KOPT-K1 (cell line): ENCODE results near the gene MTA3.
"Not testable (repeated sequence)": the region's sequence is repeated elsewhere in the genome, so short reads cannot be mapped to it uniquely, and the experiment has no call there.

ENCODE experiments used
- H3K27ac ChIP-seq: fragments of 200-600 bp; sonication (generic); 2 replicates; pipeline ENCODE4 v1.5.1; 2016; ENCODE audit warnings: antibody characterized with exemption, mild to moderate bottlenecking, low read depth, low read length; ENCODE audit not compliant: poor library complexity, severe bottlenecking
- H3K36me3 ChIP-seq: fragments of 200-600 bp; sonication (generic); 2 replicates; pipeline ENCODE4 v1.5.1; 2017; ENCODE audit warnings: antibody characterized with exemption, mild to moderate bottlenecking, low read length, moderate library complexity; ENCODE audit not compliant: insufficient read depth
- H3K9me3 ChIP-seq: fragments of 200-600 bp; sonication (generic); 2 replicates; pipeline ENCODE4 v1.5.1; 2017; ENCODE audit warnings: antibody characterized with exemption, low read length, mild to moderate bottlenecking; ENCODE audit not compliant: insufficient read depth, poor library complexity, severe bottlenecking

Gene MTA3

DNA sequence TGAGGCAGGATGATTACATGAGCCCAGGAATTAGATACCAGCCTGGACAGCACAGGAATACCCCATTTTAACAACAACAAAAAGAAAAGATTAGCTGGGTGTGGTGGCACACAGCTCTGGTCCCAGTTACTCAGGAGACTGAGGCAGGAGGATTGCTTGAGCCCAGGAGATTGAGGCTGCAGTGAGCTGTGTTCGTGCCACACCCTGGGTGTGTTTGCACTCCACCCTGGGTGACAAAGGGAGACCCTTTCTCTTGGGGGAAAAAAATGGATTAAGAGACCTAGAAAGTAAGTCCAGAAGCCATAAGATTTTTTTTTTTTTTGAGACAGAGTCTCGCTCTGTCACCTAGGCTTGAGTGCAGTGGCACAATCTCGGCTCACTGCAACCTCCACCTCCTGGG, 16.2 kb downstream of the MTA3 start:
- peaks cover 91% of the 10 kb centered on the region for H3K36me3 ChIP-seq
- H3K27ac ChIP-seq, H3K9me3 ChIP-seq: not testable (repeated sequence)

DNA sequence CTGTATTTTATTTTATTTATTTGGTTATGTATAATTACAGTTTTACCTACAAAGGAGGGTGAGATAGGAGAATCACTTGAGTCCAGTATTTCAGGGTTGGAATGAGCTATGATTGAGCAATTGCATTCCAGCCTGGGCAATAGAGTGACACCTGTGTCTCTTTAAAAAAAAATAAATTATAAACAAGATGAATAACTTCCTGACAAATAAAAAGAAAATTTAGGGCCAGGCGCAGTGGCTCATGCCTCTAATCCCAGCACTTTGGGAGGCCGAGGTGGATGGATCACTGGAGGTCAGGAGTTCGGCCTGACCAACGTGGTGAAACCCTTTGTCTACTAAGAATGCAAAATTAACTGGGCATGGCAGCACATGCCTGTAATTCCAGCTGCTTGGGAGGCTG, 17.3 kb downstream of the MTA3 start:
- H3K36me3 ChIP-seq = peaks cover 91% of the 10 kb centered on the region
- H3K27ac ChIP-seq = no peak overlapping the region
- no peaks in the 10 kb centered on the region for H3K9me3 ChIP-seq

DNA sequence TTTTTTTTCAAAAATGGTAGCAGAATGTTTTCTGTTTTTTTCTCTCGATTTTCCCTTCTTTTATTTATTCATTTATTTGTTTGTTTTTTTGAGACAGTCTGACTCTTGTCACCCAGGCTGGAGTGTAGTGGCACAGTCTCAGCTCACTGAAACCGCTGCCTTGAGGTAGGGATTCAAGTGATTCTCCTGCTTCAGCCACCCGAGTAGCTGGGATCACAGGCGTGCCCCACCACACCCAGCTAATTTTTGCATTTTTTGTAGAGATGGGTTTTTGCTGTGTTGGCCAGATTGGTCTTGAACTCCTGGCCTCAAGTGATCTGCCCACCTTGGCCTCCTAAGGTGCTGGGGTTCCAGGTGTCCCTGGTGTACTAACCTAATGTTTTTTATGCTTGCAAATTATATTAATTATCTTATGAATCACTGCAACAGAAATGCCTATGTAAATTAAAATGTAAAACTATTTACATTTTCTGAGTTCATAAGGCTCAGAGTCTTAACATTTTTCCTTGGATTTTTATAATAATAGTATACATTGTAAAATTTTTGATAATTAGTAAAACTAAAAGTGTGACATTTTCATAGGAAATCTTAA, 19.2 kb downstream of the MTA3 start:
- no peak overlapping the region for H3K27ac ChIP-seq
- peaks cover 85% of the 10 kb centered on the region for H3K36me3 ChIP-seq
- no peaks in the 10 kb centered on the region for H3K9me3 ChIP-seq

DNA sequence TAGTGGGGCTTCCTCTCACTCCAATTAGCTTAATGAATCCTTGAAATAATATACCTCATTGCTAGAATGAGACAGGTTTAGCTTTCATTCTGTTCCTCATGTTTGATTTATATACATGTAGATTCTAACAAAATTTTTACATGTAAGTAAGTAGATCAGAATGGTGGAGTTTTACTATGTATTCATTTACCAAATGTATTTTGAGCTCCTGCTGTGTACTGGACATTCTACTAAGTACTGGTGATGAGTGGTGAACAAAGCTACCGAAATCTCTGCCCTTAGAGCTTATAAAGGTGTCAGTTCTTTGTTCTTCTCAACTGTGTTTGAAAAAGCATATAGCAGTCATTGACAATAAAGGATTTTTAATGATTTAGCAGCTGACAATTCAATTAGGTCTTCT, 19.7 kb downstream of the MTA3 start:
- H3K9me3 ChIP-seq = no peaks in the 10 kb centered on the region
- no peak overlapping the region for H3K27ac ChIP-seq
- H3K36me3 ChIP-seq = peaks cover 80% of the 10 kb centered on the region

DNA sequence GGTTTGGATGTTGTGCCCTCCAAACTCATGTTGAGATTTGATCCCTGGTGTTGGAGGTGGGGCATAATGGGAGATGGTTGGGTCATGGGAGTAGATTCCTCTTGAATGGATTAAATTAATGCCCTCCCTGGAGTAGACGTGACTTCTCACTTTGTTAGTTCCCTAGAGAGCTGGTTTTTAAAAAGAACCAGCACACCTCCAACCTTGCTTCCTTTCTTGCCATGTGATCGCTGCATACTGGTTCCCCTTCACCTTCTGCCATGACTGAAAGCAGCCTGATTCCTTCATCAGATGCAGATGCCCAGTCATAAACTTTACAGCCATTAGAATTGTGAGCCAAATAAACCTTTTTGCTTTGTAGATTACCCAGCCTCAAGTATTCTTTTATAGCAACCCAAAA, 21.7 kb downstream of the MTA3 start:
- H3K9me3 ChIP-seq = no peaks in the 10 kb centered on the region
- peak overlapping the region; percentile 6 for H3K27ac ChIP-seq
- H3K36me3 ChIP-seq = peaks cover 62% of the 10 kb centered on the region

DNA sequence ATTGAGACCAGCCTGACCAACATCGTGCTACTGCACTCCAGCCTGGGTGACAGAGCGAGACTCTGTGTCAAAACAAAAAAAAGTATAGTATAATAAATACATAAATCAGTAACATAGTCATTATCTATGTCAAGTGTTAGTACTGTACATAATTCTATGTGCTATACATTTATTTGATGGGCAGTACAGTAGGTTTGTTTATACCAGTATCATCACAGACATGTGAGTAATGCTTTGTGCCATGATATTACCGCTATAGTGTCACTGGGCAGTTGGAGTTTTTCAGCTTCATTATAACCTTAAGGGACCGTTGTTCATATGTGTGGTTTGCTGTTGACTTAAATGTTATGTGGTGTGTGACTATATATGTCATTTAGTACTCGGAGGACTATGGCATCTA, 24.9 kb downstream of the MTA3 start:
- Histone ChIP-seq H3K9me3 (no peaks in the 10 kb centered on the region), H3K27ac (no peak overlapping the region), H3K36me3 (peaks cover 33% of the 10 kb centered on the region)

DNA sequence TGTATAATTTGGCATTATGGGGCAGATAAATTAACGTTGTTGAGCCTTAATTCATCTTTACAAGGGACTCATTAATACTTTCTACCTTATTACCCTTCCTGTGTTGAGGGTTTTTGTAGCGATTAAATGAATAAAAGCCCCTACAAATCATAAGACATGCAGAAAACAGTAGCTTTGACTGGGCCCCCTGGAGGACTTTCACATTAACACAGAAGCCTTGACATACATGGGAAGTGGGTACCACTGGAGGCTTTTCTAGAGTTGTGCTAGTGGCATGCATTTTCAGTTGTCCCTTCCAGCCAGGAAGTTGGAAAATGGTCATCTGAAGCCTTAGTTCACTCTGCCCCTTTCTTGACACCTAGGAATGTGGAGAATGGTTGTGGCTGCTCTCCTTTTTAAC, 30.2 kb downstream of the MTA3 start:
- Histone ChIP-seq H3K36me3 (peaks cover 26% of the 10 kb centered on the region), H3K9me3 (no peaks in the 10 kb centered on the region), H3K27ac (peak overlapping the region; percentile 39)

DNA sequence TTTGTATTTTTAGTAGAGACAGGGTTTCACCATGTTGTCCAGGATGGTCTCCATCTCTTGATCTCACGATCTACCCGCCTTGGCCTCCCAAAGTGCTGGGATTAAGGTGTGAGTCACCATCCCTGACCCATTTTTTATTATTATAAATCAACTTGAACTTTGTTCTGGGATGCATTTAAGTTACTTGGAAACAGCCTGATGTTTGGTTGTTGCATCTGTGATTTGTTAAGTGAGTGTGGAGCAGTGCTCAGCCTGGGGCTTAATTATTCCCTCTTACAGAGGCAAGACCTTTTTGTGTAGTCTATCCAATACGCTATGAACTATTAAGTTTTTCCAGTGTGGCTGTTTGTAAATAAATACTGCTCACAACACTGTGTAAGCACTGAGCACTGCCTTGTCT, 32.6 kb downstream of the MTA3 start:
- Histone ChIP-seq H3K36me3 (peaks cover 30% of the 10 kb centered on the region), H3K9me3 (no peaks in the 10 kb centered on the region), H3K27ac (no peak overlapping the region)

DNA sequence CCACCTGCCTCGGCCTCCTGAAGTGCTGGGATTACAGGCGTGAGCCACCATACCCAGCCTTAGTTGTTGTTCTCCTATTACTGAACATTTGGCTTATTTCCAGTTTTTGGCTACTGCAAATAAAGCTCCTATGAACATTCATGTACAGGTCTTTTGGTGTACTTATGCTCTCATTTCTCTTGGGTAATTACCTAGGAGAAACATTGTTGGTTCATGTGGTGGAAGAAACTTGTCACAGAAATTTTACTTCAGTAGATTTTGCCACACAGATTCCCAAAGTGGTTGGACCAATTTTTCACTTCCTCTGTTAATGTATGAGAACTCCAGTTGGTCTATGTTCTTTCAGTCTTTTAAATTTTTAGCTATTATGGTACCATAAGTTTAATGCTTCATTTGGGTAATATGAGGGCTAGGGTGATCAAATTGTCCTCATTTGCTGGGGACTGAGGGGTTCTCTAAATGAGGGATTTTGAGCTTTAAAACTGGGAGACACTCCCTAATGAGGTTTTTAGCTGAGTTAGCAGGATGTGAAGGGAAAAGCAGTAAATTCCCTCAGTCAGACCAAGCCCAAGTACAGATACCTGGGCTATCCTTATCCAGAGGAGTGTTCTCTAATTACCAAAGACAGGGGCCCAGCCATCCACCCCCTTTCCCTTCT, 33.9 kb downstream of the MTA3 start:
- Histone ChIP-seq H3K36me3 (peaks cover 30% of the 10 kb centered on the region), H3K27ac (peak overlapping the region; percentile 16), H3K9me3 (no peaks in the 10 kb centered on the region)

DNA sequence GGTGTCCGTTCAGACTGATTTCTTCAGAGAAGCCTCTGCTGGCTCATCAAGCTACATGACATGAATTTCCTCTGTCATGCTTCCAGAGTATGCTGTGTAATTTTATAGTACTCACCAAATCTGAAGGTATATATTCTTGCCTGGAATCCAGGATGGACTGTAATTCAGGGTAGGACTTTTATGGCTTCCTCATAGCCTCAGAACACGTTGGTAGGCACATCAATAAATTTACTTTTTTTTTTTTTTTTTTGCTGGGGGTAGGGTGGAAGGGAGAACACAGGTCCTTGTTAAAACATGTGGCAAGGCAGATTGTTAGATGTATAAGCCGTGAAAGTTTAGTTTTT, 34.4 kb downstream of the MTA3 start:
- no peaks in the 10 kb centered on the region for H3K9me3 ChIP-seq
- H3K36me3 ChIP-seq = peaks cover 30% of the 10 kb centered on the region
- peak overlapping the region; percentile 16 for H3K27ac ChIP-seq

DNA sequence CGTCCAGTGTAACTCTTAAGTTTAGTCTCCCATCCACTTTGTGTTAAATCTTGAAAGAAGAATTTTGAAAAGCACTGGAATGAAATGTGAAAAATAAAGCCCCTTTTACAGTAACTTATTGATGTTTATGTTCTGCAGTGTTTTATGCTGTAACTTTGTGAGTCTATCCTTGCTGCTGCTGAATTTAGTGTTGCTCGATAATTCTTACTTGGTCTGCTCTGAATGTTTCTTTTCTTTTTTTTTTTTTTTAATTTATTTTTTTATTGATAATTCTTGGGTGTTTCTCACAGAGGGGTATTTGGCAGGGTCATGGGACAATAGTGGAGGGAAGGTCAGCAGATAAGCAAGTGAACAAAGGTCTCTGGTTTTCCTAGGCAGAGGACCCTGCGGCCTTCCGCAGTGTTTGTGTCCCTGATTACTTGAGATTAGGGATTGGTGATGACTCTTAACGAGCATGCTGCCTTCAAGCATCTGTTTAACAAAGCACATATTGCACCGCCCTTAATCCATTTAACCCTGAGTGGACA, 36.0 kb downstream of the MTA3 start:
- H3K36me3 ChIP-seq = peaks cover 40% of the 10 kb centered on the region
- H3K27ac ChIP-seq, H3K9me3 ChIP-seq: not testable (repeated sequence)

DNA sequence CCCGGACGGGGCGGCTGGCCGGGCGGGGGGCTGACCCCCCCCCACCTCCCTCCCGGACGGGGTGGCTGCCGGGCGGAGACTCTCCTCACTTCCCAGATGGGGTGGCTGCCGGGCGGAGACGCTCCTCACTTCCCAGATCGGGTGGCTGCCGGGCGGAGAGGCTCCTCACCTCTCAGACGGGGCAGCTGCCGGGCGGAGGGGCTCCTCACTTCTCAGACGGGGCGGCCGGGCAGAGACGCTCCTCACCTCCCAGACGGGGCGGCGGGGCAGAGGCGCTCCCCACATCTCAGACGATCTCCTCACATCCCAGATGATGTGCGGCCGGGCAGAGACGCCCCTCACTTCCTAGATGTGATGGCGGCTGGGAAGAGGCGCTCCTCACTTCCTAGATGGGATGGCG, 37.7 kb downstream of the MTA3 start:
- H3K9me3 ChIP-seq, H3K27ac ChIP-seq: not testable (repeated sequence)
- H3K36me3 ChIP-seq = peaks cover 48% of the 10 kb centered on the region

DNA sequence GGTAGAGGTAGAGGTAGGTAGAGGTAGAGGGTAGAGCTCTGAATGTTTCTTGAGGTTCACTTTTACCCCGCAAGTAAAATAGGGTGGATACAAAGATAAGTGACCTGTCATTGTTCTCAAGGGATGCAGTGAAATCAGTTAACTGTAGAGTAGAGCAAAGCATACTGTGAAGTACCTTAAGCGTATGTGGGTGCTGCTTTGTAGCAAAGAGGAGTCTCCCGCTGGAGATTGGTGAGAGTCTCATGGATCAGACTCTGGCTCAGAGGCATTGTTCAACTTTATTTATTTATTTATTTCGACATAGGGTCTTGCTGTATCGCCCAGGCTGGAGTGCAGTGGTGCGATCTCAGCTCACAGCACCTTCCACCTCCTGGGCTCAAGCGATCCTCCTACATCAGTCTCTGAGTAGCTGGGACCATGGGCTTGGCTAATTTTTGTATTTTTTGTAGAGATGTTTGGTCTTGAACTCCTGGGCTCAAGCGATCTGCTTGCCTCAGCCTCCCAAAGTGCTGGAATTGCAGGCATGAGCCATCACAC, 38.7 kb downstream of the MTA3 start:
- H3K36me3 ChIP-seq = peaks cover 48% of the 10 kb centered on the region
- no peak overlapping the region for H3K27ac ChIP-seq
- no peaks in the 10 kb centered on the region for H3K9me3 ChIP-seq

DNA sequence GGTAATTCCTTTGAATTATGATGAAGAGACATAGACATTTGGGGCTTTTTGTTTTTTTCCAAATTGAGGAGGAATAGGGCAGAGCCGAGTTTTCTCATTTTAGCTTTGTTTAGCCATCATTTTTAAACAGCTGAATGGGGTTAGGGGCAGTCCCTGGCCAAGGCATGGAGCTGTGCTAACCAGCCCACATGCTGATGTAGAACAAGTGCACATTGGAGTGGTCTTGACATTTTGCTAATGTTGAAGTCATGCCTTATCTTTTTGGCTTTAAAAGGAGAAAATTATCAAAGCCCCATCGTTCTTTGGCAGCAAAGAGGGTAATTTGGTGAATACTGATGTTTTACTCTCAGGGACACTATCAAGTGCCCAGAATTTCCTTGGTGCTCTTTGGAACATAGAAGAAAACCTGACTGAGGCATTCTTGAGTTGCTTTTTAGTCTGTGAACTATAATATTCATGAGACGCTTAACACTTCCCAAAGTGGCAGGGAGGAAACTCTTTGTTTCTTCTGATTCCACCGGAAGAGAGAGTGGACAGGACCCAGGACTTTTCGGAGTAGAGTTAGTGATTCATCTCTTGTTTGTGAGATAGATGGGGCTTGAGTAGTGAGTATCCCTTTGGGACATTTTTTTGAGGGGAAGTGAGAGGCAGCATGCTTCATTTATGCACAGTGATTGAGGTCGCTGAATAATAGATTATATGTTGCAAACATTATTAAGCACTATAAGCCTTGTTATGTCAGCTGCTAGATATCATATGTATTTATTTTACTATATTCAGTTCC, 45.0 kb downstream of the MTA3 start:
- H3K36me3 ChIP-seq = peaks cover 92% of the 10 kb centered on the region
- H3K27ac ChIP-seq = no peak overlapping the region
- H3K9me3 ChIP-seq = no peaks in the 10 kb centered on the region

DNA sequence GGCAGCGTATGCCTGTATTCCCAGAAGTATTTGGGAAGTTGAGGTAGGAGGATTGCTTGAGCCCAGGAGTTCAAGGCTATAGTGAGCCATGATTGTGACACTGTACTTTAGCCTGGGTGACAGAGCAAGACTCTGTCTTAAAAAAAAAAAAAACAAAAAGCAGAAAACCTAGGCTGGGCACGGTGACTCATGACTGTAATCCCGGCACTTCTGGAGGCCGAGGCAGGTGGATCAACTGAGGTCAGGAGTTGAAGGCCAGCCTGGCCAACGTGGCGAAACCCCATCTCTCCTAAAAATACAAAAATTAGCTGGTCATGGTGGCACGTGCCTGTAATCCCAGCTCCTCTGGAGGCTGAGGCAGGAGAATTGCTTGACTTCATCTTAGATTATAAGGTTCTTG, 46.4 kb downstream of the MTA3 start:
- Histone ChIP-seq H3K9me3 (no peaks in the 10 kb centered on the region), H3K36me3 (peaks cover 93% of the 10 kb centered on the region), H3K27ac (no peak overlapping the region)
